Type B pancreatic cell (in vitro differentiated cells): ENCODE data around the gene TMEM51. TPM values are rescaled to one million over a fixed set of nuclear protein-coding genes. Genes with fewer than 3 reads are reported as not detected.

ENCODE experiments used
- DNase-seq: peaks from one replicate; pipeline ENCODE4 v3.0.0; 2021; ENCODE audit warnings: mixed read lengths; ENCODE audit not compliant: unreplicated experiment; ENCODE audit errors: extremely low spot score
- H3K27ac Mint-ChIP-seq: 2 replicates; pipeline ENCODE4 v1.8.0; 2021; ENCODE audit warnings: mild to moderate bottlenecking, mixed read lengths
- H3K27me3 Mint-ChIP-seq: 2 replicates; pipeline ENCODE4 v1.8.0; 2021; ENCODE audit warnings: mixed read lengths
- H3K36me3 Mint-ChIP-seq: 2 replicates; pipeline ENCODE4 v1.8.0; 2021; ENCODE audit warnings: mixed read lengths
- H3K4me1 Mint-ChIP-seq: one replicate; pipeline ENCODE4 v1.8.0; 2021; ENCODE audit warnings: mixed read lengths; ENCODE audit not compliant: unreplicated experiment
- H3K4me3 Mint-ChIP-seq: 2 replicates; pipeline ENCODE4 v1.8.0; 2021; ENCODE audit warnings: mild to moderate bottlenecking, mixed read lengths
- H3K9me3 Mint-ChIP-seq: 2 replicates; pipeline ENCODE4 v1.8.0; 2021; ENCODE audit warnings: mixed read lengths
- CTCF ChIP-seq: fragments of 200-600 bp; sonication (generic); conservative IDR thresholded peaks from 2 replicates; pipeline ENCODE4 v1.5.0; 2021; ENCODE audit warnings: antibody characterized with exemption, mild to moderate bottlenecking
- total RNA-seq: library from RNA; stranded (reverse); gene quantifications from 2 replicates; pipeline ENCODE4 v1.2.1, GENCODE V29; 2021; ENCODE audit warnings: low replicate concordance

TMEM51 gene
- total RNA-seq, 1 donor from 2014 or later: 12.5 TPM

GRCh38 chr1:15122331-15122730, 31.2 kb upstream of the TMEM51 start:
- Mint-ChIP-seq H3K9me3 (no peaks in the 10 kb centered on the region), H3K27me3 (peaks cover 2% of the 10 kb centered on the region), H3K27ac (no peak overlapping the region), H3K4me3 (no peak overlapping the region), H3K4me1 (no peaks in the 10 kb centered on the region), H3K36me3 (no peaks in the 10 kb centered on the region)
- no peak for TF ChIP-seq CTCF
- no peak for DNase-seq

GRCh38 chr1:15123270-15123669, 30.3 kb upstream of the TMEM51 start:
- no peaks in the 10 kb centered on the region for H3K9me3 Mint-ChIP-seq
- H3K36me3 Mint-ChIP-seq: no peaks in the 10 kb centered on the region
- peaks cover 2% of the 10 kb centered on the region for H3K27me3 Mint-ChIP-seq
- no peak overlapping the region for H3K4me3 Mint-ChIP-seq
- TF ChIP-seq CTCF: no peak
- H3K4me1 Mint-ChIP-seq: no peaks in the 10 kb centered on the region
- no peak for DNase-seq
- no peak overlapping the region for H3K27ac Mint-ChIP-seq

- Mint-ChIP-seq H3K27ac (no peak overlapping the region), H3K27me3 (peaks cover 2% of the 10 kb centered on the region), H3K4me1 (peaks cover 6% of the 10 kb centered on the region), H3K4me3 (no peak overlapping the region), H3K9me3 (no peaks in the 10 kb centered on the region), H3K36me3 (no peaks in the 10 kb centered on the region)
- DNase-seq: no peak
- TF ChIP-seq CTCF: no peak
Measured at GRCh38 chr1:15123925-15124324, 29.6 kb upstream of the TMEM51 start.

- no peak for TF ChIP-seq CTCF
- H3K4me3 Mint-ChIP-seq: no peak overlapping the region
- H3K9me3 Mint-ChIP-seq: no peaks in the 10 kb centered on the region
- peaks cover 2% of the 10 kb centered on the region for H3K27me3 Mint-ChIP-seq
- no peak for DNase-seq
- peaks cover 6% of the 10 kb centered on the region for H3K4me1 Mint-ChIP-seq
- H3K27ac Mint-ChIP-seq: no peak overlapping the region
- H3K36me3 Mint-ChIP-seq: no peaks in the 10 kb centered on the region
Measured at GRCh38 chr1:15124362-15125100, 29.0 kb upstream of the TMEM51 start.

- no peak for TF ChIP-seq CTCF
- DNase-seq: no peak
- Mint-ChIP-seq H3K27me3 (peaks cover 2% of the 10 kb centered on the region), H3K36me3 (no peaks in the 10 kb centered on the region), H3K9me3 (no peaks in the 10 kb centered on the region), H3K27ac (no peak overlapping the region), H3K4me1 (peaks cover 6% of the 10 kb centered on the region), H3K4me3 (no peak overlapping the region)
Measured at GRCh38 chr1:15125101-15125745, 28.3 kb upstream of the TMEM51 start.
